Activated CD8-positive, alpha-beta memory T cell treated with anti-CD3 and anti-CD28 coated beads for 36 hours (primary cell): ENCODE measurements around the gene TAS2R60. TPM values are rescaled to one million over a fixed set of nuclear protein-coding genes. Genes with fewer than 3 reads are reported as not detected.
"Not testable (repeated sequence)": the region's sequence is repeated elsewhere in the genome, so short reads cannot be mapped to it uniquely, and the experiment has no call there.

Experiments
- CTCF ChIA-PET: fragments of 350-600 bp; sonication (Branson Sonifier 250); formaldehyde crosslinking; loops from one replicate; lab custom pipeline; 2021; ENCODE audit warnings: antibody characterized with exemption; lab: Charles Lee
- POLR2A ChIA-PET: fragments of 350-600 bp; sonication (Branson Sonifier 250); formaldehyde crosslinking; loops from one replicate; lab custom pipeline; 2021; ENCODE audit warnings: antibody characterized with exemption; lab: Charles Lee
- total RNA-seq, 2 experiments: library from RNA; stranded (reverse); gene quantifications; one replicate each; pipeline ENCODE4 v1.2.3, GENCODE V29; 2021

The TAS2R60 gene
- total RNA-seq, 2 experiments from 2014 or later = not detected

- ChIA-PET POLR2A (interaction anchor here (1.0 to 1.7 kb wide), 2 partner anchors 27 to 145 kb away, joined by 3 to 5 read pairs; partner anchors contain the start of gene GSTK1), CTCF (interaction anchor here (0.6 to 2.9 kb wide), 4 partner anchors 8 to 1702 kb away, joined by 3 to 15 read pairs (median 9); no protein-coding TSS in a partner anchor)
Measured at GRCh38 chr7:143408252-143408685, 35.0 kb upstream of the TAS2R60 start.

GRCh38 chr7:143408686-143409561 is 34.3 kb upstream of the TAS2R60 start, which contains the start of gene EPHA1:
TSS of gene EPHA1 (minus strand) at chr7:143408856. CDS start at chr7:143408805, 51 bp downstream.
- CTCF ChIA-PET = interaction anchor here (2.0 to 2.8 kb wide), 2 partner anchors 29 to 168 kb away, joined by 7 to 11 read pairs; no protein-coding TSS in a partner anchor
- POLR2A ChIA-PET = interaction anchor here (0.9 kb wide), 1 partner anchor 29 kb away, joined by 3 read pairs; no protein-coding TSS in a partner anchor

- POLR2A ChIA-PET = no interaction called here
- CTCF ChIA-PET = no interaction called here
Measured at GRCh38 chr7:143410521-143411004, 32.7 kb upstream of the TAS2R60 start.

GRCh38 chr7:143411976-143412708 is 31.1 kb upstream of the TAS2R60 start:
- CTCF ChIA-PET = no interaction called here
- POLR2A ChIA-PET = no interaction called here

GRCh38 chr7:143413123-143413522 is 30.1 kb upstream of the TAS2R60 start:
- ChIA-PET POLR2A (no interaction called here), CTCF (no interaction called here)

- CTCF ChIA-PET = interaction anchor here (0.6 to 3.4 kb wide), 4 partner anchors 14 to 201 kb away, joined by 3 to 20 read pairs (median 4); no protein-coding TSS in a partner anchor
- POLR2A ChIA-PET = not testable (repeated sequence)
Measured at GRCh38 chr7:143415209-143415608, 28.0 kb upstream of the TAS2R60 start.

GRCh38 chr7:143415742-143416397 is 27.4 kb upstream of the TAS2R60 start:
- ChIA-PET POLR2A (no interaction called here), CTCF (interaction anchor here (1.2 to 3.4 kb wide), 5 partner anchors 9 to 201 kb away, joined by 3 to 20 read pairs (median 7); no protein-coding TSS in a partner anchor)

- CTCF ChIA-PET = interaction anchor here (0.8 to 3.4 kb wide), 7 partner anchors 10 to 176 kb away, joined by 3 to 20 read pairs (median 4); no protein-coding TSS in a partner anchor
- POLR2A ChIA-PET = interaction anchor here (1.1 kb wide), 1 partner anchor 10 kb away, joined by 4 read pairs; no protein-coding TSS in a partner anchor
Measured at GRCh38 chr7:143416565-143417149, 26.6 kb upstream of the TAS2R60 start.

- ChIA-PET POLR2A (interaction anchor here (1.1 kb wide), 1 partner anchor 11 kb away, joined by 4 read pairs; no protein-coding TSS in a partner anchor), CTCF (interaction anchor here (0.7 to 3.4 kb wide), 8 partner anchors 11 to 196 kb away, joined by 3 to 20 read pairs (median 4); partner anchors contain the start of gene TAS2R40)
Measured at GRCh38 chr7:143417734-143418383, 25.4 kb upstream of the TAS2R60 start.

- ChIA-PET POLR2A (no interaction called here), CTCF (interaction anchor here (1.5 kb wide), 1 partner anchor 74 kb away, joined by 3 read pairs; no protein-coding TSS in a partner anchor)
Measured at GRCh38 chr7:143418681-143419458, 24.4 kb upstream of the TAS2R60 start.

GRCh38 chr7:143419880-143420279 is 23.4 kb upstream of the TAS2R60 start:
- CTCF ChIA-PET = no interaction called here
- POLR2A ChIA-PET = no interaction called here

- CTCF ChIA-PET, POLR2A ChIA-PET: not testable (repeated sequence)
Measured at GRCh38 chr7:143420624-143421023, 22.6 kb upstream of the TAS2R60 start.

- ChIA-PET POLR2A (no interaction called here), CTCF (interaction anchor here (0.7 kb wide), 1 partner anchor 42 kb away, joined by 5 read pairs; no protein-coding TSS in a partner anchor)
Measured at GRCh38 chr7:143422033-143422432, 21.2 kb upstream of the TAS2R60 start.

GRCh38 chr7:143424476-143424875 is 18.8 kb upstream of the TAS2R60 start:
- POLR2A ChIA-PET = not testable (repeated sequence)

GRCh38 chr7:143426479-143427142 is 16.6 kb upstream of the TAS2R60 start:
- ChIA-PET CTCF (no interaction called here), POLR2A (no interaction called here)

More at GRCh38 chr7:143424476-143424875, 18.8 kb upstream of the TAS2R60 start:
- CTCF ChIA-PET = not testable (repeated sequence)
